ENCODE results near the gene ARID1A.
A peak's percentile ranks its signal among the peaks of the same experiment; 100 is the strongest.

- TF ChIP-seq POLR2AphosphoS5 (IDR thresholded peaks at IDR 0.05; ENCODE audit: low read depth, low read length) (peak; percentile 73), REST (IDR thresholded peaks at IDR 0.05; ENCODE audit: insufficient read depth in 1 of 2, low read depth in 2 of 2, low read length in 2 of 2) (peak; percentile 48 to 50; a peak in 3 of 4 replicates)
These were observed at the start of gene ARID1A for GRCh38 chr1:26695356-26696118.

Data from PFSK-1 (cell line).